Epithelial cell of umbilical artery (primary cell): Measurements from ENCODE around the gene ELF4. TPM values are rescaled to one million over a fixed set of nuclear protein-coding genes. Genes with fewer than 3 reads are reported as not detected.

Source experiments
- total RNA-seq: library from RNA; depleted of rRNA; stranded (reverse); fragments of >200 nt; gene quantifications from 2 replicates; pipeline ENCODE4 v1.2.3, GENCODE V29; 2014

The ELF4 gene
- total RNA-seq, result 9.4 and 9.7 TPM in 2 replicates

DNA sequence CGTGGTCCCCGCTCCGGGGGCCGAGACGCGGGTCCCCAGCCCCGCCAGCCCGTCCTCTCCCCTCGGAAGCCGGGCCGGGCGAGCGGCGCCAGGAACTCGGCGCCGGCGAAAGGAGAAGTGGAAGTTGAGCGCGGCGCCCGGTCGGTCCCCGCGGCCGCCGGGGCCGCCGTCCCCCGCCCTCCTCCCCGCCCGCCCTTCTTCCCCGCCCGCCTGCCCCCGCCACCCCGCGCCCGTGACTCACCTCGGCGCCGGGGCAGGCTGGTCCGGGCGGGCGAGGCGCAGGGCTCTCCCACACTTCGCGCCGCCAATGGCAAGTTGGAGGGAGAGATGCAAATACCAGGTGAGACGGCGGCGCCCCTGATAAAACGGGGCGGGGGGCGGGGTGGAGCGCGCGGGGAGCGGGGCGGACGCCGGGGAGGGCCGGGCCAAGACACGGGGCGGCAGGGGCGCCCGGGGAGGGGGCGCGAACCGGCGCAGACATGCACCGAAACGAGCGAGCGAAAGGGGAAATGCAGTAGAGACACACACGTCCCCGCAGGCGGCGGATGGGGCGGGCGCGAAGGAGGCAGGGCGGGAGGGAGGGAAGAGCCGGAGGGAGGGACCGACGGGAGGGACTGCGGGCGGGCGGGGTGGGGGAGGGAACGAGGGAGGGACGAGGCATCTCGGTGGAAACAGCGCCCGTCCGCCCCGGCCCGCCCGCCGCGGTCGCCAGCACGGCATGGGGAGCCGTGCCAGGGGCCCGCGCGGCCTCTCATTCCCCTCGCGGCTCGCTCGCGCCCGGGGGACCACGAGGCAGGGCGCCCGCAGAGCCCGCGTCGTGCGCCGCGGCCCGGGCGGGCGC lies at the start of gene ELF4:
TSS of gene ELF4 (minus strand) at position 119 of the 841 bp plus-strand sequence. CDS start 29,167 bp downstream, outside the sequence.

Other genes with a start within 250 kb of the ELF4 start
- 22.1 and 25.2 TPM in 2 replicates for gene UTP14A, start 204.3 kb downstream of the ELF4 start, total RNA-seq
- 0.97 and 1.5 TPM in 2 replicates for gene BCORL1, start 127.9 kb downstream of the ELF4 start, total RNA-seq
- gene AIFM1, start 55.3 kb upstream of the ELF4 start, total RNA-seq, result 27.6 and 35.3 TPM in 2 replicates
- 1.2 and 1.9 TPM in 2 replicates for gene RAB33A, start 61.5 kb upstream of the ELF4 start, total RNA-seq
- gene ZNF280C, start 158.4 kb upstream of the ELF4 start, total RNA-seq, result 1.9 and 2.1 TPM in 2 replicates
- 8.5 and 10.7 TPM in 2 replicates for gene SLC25A14, start 229.4 kb upstream of the ELF4 start, total RNA-seq